ENCODE results near the gene ARID5B.

DNA sequence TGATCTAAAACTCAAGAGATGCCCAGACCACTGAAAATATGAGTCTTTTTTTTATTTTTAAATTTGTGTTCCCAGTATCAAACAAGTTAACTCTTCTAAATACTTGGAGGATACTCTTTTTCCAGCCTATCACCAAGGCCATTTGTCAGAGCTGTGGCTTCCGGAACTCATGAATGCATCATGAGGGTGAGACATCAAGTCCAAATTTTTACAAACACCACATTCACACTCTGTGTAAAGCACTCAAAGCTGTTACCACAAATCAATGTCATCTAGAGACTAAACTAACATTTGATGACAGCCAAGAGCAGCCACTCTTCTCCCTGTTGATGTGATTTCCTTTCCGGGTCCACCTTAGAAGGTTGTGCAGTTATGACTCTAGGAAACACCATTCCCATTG, 43.8 kb upstream of the ARID5B start:
- TF ChIP-seq POLR2A (IDR thresholded peaks at IDR 0.05; ENCODE audit: low read depth, low read length): no peak
- no peak for TF ChIP-seq POLR2AphosphoS5 (IDR thresholded peaks at IDR 0.05; ENCODE audit: low read depth, low read length)

Measured in GM12891 (cell line).